Tibial nerve (tissue), 4 donors: ENCODE results near the gene ALAD. TPM values are rescaled to one million over a fixed set of nuclear protein-coding genes. Genes with fewer than 3 reads are reported as not detected.
A peak's percentile ranks its signal among the peaks of the same experiment; 100 is the strongest.

ENCODE experiments used
- DNase-seq, 2 donors: peaks; one replicate each; pipeline ENCODE4 v3.0.0-alpha.2; 2019; ENCODE audit warnings: low spot score in 2 of 2
- H3K27ac ChIP-seq, 4 donors: fragments of 200-600 bp; sonication (generic) in 3 of 4; one replicate each; pipeline ENCODE4 v1.5.1; 2017 to 2019; ENCODE audit warnings: mild to moderate bottlenecking in 1 of 4
- H3K27me3 ChIP-seq, 2 donors: fragments of 200-600 bp; sonication (generic) in 1 of 2; one replicate each; pipeline versions ENCODE4 v1.5.1 to v1.6.0; 2017 to 2019
- H3K36me3 ChIP-seq, 3 donors: fragments of 200-600 bp; sonication (generic); one replicate each; pipeline ENCODE4 v1.5.1; 2018 to 2019
- H3K4me1 ChIP-seq, 4 donors: fragments of 200-600 bp; sonication (generic) in 3 of 4; one replicate each; pipeline ENCODE4 v1.5.1; 2017 to 2019
- H3K4me3 ChIP-seq, 4 donors: fragments of 200-600 bp; sonication (generic) in 3 of 4; one replicate each; pipeline ENCODE4 v1.5.1; 2017 to 2019; ENCODE audit warnings: mild to moderate bottlenecking in 1 of 4, moderate library complexity in 1 of 4
- H3K9me3 ChIP-seq, 4 donors: fragments of 200-600 bp; sonication (generic) in 3 of 4; one replicate each; pipeline ENCODE4 v1.5.1; 2017 to 2019
- CTCF ChIP-seq, 5 experiments: fragments of 200-600 bp in 3 of 5; fragments of 450-650 bp in 2 of 5; sonication (generic) in 3 of 5; IDR thresholded peaks; one replicate each; pipeline ENCODE4 v1.5.1; 2016 to 2019; ENCODE audit warnings: antibody characterized with exemption in 5 of 5, mild to moderate bottlenecking in 3 of 5, moderate library complexity in 2 of 5
- EP300 ChIP-seq, 2 donors: sonication (generic); formaldehyde crosslinking; IDR thresholded peaks; one replicate each; pipeline ENCODE4 v1.6.1; 2017; ENCODE audit warnings: antibody characterized with exemption in 2 of 2, mild to moderate bottlenecking in 1 of 2
- POLR2A ChIP-seq, 2 donors: fragments of 450-650 bp; IDR thresholded peaks; one replicate each; pipeline ENCODE4 v1.6.1; 2017; ENCODE audit warnings: antibody characterized with exemption in 2 of 2, mild to moderate bottlenecking in 2 of 2, moderate library complexity in 2 of 2
- WGBS, 2 donors: methylation state at CpG; one replicate each; pipeline ENCODE4 v1.1.5; 2018; 5-methylcytosine and 5-hydroxymethylcytosine counted together
- total RNA-seq, 4 donors: library from RNA; depleted of rRNA; stranded (reverse); fragments of >200 nt; gene quantifications; one replicate each; pipeline ENCODE4 v1.1.0, GENCODE V29; 2016

Gene ALAD
- total RNA-seq, 4 donors from 2014 or later = 36.3 to 80.4 (median 46.8) TPM

- no peak for DNase-seq
- Histone ChIP-seq H3K4me3 (peak overlapping the region; percentile 20 to 55 (median 33)), H3K9me3 (no peaks in the 10 kb centered on the region), H3K27ac (no peak overlapping the region), H3K4me1 (peaks cover 0 to 17% (median 12%) of the 10 kb centered on the region in 4 donors), H3K36me3 (no peaks in the 10 kb centered on the region), H3K27me3 (peaks cover 0 to 34% of the 10 kb centered on the region in 2 donors)
- WGBS, 2 donors = 17 to 23% methylated on average over 14 of the region's 14 CpGs
- TF ChIP-seq CTCF (IDR thresholded peaks at IDR 0.05) (no peak), POLR2A (IDR thresholded peaks at IDR 0.05) (no peak), EP300 (IDR thresholded peaks at IDR 0.05) (no peak)
Observed at GRCh38 chr9:113350107-113350661, 50.9 kb downstream of the ALAD start.

GRCh38 chr9:113349445-113350094 is 51.5 kb downstream of the ALAD start, which contains the start of gene BSPRY:
Gene BSPRY, plus strand, starts transcription at chr9:113349541. Its CDS starts 39 bp downstream, at chr9:113349580.
- WGBS, 2 donors = 3 to 4% methylated on average over 43 to 49 of the region's 71 CpGs
- Histone ChIP-seq H3K36me3 (no peaks in the 10 kb centered on the region), H3K27ac (peak within 1 kb of the TSS in 1 of 4 donors; percentile 55), H3K4me3 (peak within 1 kb of the TSS; percentile 20 to 55 (median 33)), H3K9me3 (no peaks in the 10 kb centered on the region), H3K4me1 (peaks cover 0 to 22% (median 12%) of the 10 kb centered on the region in 4 donors), H3K27me3 (peaks cover 0 to 34% of the 10 kb centered on the region in 2 donors)
- no peak for TF ChIP-seq POLR2A (IDR thresholded peaks at IDR 0.05)
- no peak for TF ChIP-seq CTCF (IDR thresholded peaks at IDR 0.05)
- TF ChIP-seq EP300 (IDR thresholded peaks at IDR 0.05) = no peak
- DNase-seq = no peak

DNA sequence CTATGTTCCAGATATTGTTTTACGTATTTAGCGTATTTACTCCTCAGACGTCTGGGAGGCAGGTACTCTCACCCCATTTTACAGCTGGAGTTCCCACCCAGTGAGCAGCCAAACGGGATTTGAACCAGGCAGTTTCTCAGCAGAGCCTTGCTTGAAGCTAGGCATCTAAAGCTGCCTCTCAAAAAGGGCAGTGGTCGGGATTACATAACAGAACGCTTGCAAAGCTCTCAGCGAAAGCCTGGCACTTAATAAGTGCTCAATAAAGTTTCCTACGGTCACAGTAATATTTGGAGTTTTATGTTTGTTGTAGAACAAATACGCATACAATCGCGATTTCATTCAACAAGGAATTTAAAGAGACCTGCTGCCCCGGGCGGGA is 52.0 kb downstream of the ALAD start:
- no peak for DNase-seq
- 27 to 35% methylated on average over 13 of the region's 13 CpGs for WGBS, 2 donors
- H3K27me3 ChIP-seq = peaks cover 0 to 34% of the 10 kb centered on the region in 2 donors
- H3K27ac ChIP-seq = no peak overlapping the region
- TF ChIP-seq EP300 (IDR thresholded peaks at IDR 0.05) (no peak), CTCF (IDR thresholded peaks at IDR 0.05) (no peak), POLR2A (IDR thresholded peaks at IDR 0.05) (no peak)
- H3K36me3 ChIP-seq = no peaks in the 10 kb centered on the region
- H3K4me1 ChIP-seq = peaks cover 0 to 22% (median 13%) of the 10 kb centered on the region in 4 donors
- no peaks in the 10 kb centered on the region for H3K9me3 ChIP-seq
- peak overlapping the region in 3 of 4 donors; percentile 21 to 55 (median 45) for H3K4me3 ChIP-seq

GRCh38 chr9:113348437-113348836 is 52.6 kb downstream of the ALAD start:
- H3K36me3 ChIP-seq = no peaks in the 10 kb centered on the region
- no peak for DNase-seq
- H3K4me1 ChIP-seq = peaks cover 0 to 25% (median 14%) of the 10 kb centered on the region in 4 donors
- 81 to 85% methylated on average over 3 of the region's 3 CpGs for WGBS, 2 donors
- peaks cover 0 to 34% of the 10 kb centered on the region in 2 donors for H3K27me3 ChIP-seq
- H3K4me3 ChIP-seq = no peak overlapping the region
- TF ChIP-seq EP300 (IDR thresholded peaks at IDR 0.05) = no peak
- no peak for TF ChIP-seq CTCF (IDR thresholded peaks at IDR 0.05)
- TF ChIP-seq POLR2A (IDR thresholded peaks at IDR 0.05) = no peak
- H3K9me3 ChIP-seq = no peaks in the 10 kb centered on the region
- no peak overlapping the region for H3K27ac ChIP-seq

DNA sequence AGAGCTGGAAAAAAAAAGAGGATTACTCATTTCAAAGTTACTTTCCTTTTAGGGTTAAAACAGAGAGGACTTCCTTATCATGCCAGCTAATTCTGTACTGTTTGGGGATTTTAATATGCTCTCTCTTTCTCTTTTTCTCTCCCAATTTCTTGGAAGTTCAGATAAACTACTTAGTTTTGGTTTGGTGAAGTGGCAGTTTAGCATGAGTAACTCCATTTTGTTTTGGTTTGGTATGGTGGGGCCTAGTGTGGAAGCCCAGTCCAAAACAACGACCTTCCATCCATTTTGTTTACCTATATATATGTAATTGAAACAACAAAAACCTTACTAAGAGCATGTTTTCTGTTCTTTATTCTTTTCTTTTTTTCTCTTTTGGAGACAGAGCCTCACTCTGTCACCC is 55.4 kb downstream of the ALAD start:
- Histone ChIP-seq H3K36me3 (no peaks in the 10 kb centered on the region), H3K27ac (peak overlapping the region in 2 of 4 donors; percentile 4 to 86), H3K4me1 (peaks cover 0 to 31% (median 14%) of the 10 kb centered on the region in 4 donors), H3K9me3 (no peaks in the 10 kb centered on the region), H3K27me3 (peaks cover 0 to 11% of the 10 kb centered on the region in 2 donors), H3K4me3 (no peak overlapping the region)
- no peak for DNase-seq
- TF ChIP-seq CTCF (IDR thresholded peaks at IDR 0.05) (no peak), EP300 (IDR thresholded peaks at IDR 0.05) (no peak), POLR2A (IDR thresholded peaks at IDR 0.05) (no peak)
- WGBS, 2 donors = 30 to 35% methylated on average over 1 of the region's 1 CpG
